ENCODE measurements around the gene IDUA.

The IDUA gene

GRCh38 chr4:1033840-1034551, 47.2 kb downstream of the IDUA start:
- DNase-seq: no peak

- no peak for DNase-seq
Measured at GRCh38 chr4:1035510-1035909, 48.7 kb downstream of the IDUA start.

DNA sequence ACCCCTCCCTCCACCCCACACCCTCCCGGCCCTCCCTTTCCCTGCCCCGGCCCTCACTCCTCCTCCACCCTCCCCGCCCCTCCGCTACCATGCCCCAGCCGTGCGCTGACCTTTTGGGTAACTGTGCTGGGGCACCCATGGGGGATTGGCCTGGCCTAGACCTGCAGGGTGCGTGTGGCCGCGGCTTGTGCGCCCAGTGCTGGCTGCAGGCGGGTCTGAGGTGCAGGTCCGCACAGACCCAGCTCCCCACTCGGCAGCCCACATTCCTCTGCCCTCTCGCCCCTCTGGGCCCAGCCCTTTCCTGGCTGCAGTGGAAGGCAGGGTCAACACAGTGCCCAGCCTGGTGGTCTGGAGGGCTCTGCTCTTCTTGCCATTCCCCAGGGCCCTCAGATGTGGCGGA, 49.3 kb downstream of the IDUA start:
- DNase-seq: no peak

GRCh38 chr4:1036976-1037810, 50.3 kb downstream of the IDUA start:
- no peak for DNase-seq

- no peak for DNase-seq
Measured at GRCh38 chr4:1038948-1039492, 52.2 kb downstream of the IDUA start.

DNA sequence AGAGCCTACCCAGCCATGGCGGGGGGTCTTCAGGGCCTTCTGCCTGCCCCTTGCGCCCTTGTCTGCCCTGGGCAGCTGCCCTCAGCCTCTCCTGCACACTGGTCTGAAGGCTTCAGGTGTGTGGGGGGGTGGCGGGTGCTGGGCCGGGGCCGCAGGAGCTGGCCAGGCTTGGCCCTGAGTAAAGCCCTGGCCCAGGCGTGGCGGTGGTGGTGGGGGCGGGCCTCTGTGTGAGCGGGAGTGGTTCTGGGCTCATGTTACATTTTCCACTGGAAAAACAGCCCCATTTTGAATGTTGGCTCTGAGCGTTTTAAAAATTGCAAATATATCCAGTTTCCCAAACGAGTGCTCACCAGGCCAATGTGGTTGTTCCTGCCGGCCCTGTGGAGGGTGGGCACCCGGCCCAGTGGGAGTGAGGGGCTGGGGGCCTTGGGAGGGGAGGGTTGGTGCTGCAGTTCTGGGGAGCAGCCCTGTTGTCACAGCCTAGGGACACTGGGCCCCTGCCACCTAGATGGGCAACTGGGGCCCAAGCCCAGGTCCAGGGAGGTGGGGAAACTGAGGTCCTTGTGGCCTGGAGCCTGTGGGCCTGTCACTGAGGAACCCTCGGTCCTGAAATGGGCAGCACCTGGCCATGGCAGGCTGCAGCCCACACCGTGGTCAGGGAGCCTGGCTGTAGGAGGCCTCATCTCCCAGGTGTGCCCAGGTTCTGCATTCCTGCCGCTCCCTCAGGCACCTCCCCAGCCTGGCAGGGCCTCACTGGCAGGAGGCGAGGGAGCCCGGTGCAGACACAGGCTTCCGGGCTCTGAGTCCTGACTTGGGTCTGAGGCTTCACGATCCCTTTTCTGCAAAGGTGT, 52.9 kb downstream of the IDUA start:
- no peak for DNase-seq

- no peak for DNase-seq
Measured at GRCh38 chr4:1040344-1041146, 53.7 kb downstream of the IDUA start.

- DNase-seq: no peak
Measured at GRCh38 chr4:1041147-1041935, 54.5 kb downstream of the IDUA start.

GRCh38 chr4:1041936-1042330, 55.1 kb downstream of the IDUA start:
- DNase-seq: no peak

GRCh38 chr4:1042352-1043055, 55.7 kb downstream of the IDUA start:
- DNase-seq: no peak

- no peak for DNase-seq
Measured at GRCh38 chr4:1043162-1043561, 56.3 kb downstream of the IDUA start.

DNA sequence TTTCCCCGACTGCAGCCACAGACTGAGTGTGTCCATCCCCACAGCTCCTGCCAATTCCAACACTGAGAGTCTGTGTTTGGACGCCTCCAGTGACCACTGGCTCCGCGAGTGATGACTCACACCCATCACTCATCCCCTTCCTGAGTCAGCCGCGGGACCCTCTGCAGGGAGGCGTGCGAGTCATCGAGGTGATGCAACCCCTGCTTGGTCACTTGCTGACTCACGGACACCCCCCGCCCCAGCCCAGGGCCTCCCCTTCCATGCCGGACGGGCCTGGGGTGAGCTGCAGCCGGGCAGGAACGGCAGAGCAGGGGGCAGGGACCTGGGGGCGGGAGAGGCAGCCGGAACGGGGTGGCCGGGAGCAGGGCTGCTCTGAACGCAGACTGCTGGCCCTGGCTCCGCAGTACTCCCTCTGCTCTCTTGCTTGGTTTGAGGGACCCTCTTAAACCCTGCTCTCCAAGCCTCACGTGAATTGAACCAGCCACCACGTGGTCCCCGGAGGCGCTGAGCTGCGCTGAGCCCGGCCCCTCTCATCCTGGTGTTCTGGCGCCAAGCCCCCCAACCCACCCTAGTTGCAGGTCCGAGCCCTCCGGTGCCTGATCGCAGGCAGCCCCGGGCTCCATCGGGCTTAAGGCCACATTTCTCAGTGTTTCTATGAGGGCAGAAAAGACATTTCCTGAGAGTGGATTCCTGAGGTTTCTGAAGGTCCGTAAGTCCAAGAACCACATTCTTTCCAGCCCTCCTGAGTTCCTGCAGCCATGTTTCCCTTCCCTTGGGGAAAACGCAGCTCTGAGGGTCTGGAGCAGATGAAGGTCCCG, 57.0 kb downstream of the IDUA start:
- no peak for DNase-seq

DNA sequence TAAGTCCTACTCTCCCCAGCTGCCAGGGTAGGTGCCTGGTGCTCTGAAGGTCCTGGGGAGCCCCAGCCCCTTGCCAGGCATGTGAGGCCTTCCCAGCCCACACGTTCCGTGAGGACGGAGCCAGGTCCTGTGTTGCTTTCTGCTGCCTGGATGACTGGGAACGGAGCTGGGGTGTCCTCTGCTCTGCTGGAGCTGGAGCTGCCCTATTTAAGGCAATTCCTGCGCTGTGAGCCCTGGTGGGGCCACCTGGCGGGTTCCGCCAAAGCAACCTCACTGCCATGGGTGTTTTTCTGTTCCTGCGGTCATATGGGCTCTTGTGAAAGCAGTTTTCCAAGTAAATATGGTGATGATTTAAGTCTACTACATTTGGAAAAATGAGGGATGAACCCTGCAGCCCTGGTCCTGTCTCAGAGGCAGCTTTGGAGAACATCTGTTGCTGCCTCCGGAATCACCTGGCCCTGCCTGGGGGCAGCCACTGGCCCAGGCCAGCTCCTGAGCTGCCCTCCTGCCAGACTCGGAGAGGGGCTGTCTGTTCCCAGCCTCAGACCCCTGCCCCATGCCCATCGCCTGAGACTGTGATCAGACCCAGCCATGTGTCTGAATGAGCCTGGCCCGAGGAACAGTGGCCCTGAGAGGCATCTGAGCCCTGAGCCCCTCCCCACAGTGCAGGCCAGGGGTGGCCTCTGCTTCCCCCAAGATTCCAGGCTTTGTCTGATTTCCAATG, 57.8 kb downstream of the IDUA start:
- no peak for DNase-seq

- DNase-seq: no peak
Measured at GRCh38 chr4:1045193-1045594, 58.4 kb downstream of the IDUA start.

DNA sequence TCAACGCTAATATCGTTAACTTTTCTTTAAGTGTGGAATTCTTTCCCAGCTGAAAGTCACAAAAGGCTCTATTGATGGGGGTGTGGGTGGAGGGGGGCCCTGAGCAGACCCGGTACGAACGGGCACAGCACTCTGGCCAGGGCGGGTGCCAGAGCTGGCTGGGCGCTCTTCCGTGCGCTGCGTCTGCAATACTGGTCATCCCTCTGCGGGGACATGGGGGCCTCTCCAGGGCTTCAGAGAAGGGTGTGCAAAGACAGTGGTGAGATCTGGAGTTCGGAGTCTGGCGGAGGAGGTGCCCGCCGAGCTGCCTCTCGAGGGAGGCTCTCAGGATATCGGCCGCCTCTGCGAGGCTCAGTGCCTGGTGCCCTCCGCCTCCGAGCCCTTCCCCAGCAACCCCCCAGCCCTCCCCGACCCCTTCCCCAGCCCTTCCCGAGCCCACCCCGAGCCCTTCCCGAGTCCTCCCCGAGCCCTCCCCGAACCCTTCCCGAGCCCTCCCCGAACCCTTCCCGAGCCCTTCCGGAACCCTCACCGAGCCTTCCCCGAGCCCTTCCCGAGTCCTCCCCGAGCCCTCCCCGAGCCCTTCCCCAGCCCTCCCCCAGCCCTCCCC, 58.9 kb downstream of the IDUA start:
- no peak for DNase-seq

- DNase-seq: peak; percentile 43
Measured at GRCh38 chr4:1046581-1047011, 59.8 kb downstream of the IDUA start.

DNA sequence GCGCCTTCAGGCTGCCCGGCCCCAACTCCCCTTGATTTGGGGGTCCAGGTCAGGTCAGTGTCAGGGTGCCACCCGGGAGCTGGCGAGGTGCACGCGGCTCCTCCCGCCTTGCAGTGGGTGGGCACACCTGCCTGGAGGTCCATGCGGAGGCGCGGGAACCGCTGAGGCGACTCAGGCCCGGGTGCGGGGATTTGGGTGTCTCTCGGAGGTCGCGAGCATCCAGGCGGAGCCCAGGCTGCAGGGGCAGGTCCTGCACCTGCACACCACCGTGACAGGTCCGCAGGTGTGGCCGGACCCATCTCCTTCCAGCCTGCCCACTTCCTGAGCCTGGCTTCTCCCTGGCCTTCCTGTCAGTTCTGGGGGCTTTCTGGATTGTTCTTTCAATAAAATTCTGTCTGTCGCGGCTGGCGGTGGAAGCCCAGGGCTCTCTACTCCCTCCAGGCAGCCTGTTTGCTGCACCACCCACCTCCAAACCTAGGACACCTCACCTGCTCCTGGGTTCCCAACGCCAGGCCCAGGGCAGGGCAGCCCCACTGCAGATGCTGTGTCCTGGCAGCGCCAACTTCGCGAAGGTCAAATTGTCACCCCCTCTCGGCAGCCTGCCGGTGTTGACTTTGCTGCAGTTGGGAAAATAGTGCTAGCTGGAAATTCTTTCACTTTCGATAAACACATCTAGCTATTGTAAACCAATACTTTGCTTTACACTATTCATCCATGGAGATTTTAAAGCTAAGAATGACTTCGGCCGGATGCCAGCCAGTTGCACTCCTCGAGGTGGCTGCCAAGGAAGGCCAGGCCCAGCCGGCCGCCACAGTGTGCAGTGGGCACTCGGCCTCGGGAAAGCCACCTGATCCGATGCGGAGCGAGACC, 60.5 kb downstream of the IDUA start:
- no peak for DNase-seq
